PC-3 (cell line): ENCODE measurements around the gene PCCA. TPM values are rescaled to one million over a fixed set of nuclear protein-coding genes. Genes with fewer than 3 reads are reported as not detected.

Experiments
- ATAC-seq: fragments of 200-7000 bp; cut with Tn5 transposase; 2 replicates; pipeline ENCODE4 v1.9.1; 2020; ENCODE audit warnings: mild to moderate bottlenecking, moderate library complexity
- BruUV-seq: library from RNA; stranded (reverse); fragments of 400-500 nt; replicated peaks from 2 replicates; lab custom pipeline; 2021; lab: Mats Ljungman, UMichigan
- CTCF ChIA-PET: fragments of 300-600 bp; sonication (Branson Sonifier 250); formaldehyde crosslinking; loops from one replicate; lab custom pipeline; 2022; ENCODE audit warnings: antibody characterized with exemption; lab: Charles Lee
- POLR2A ChIA-PET: fragments of 300-600 bp; sonication (Branson Sonifier 250); formaldehyde crosslinking; loops from one replicate; lab custom pipeline; 2022; ENCODE audit warnings: antibody characterized with exemption; ENCODE audit not compliant: unreplicated experiment; lab: Charles Lee
- DNase-seq: peaks from one replicate; pipeline ENCODE4 v3.0.0-alpha.2; 2015
- H2AFZ ChIP-seq: fragments of 300-600 bp; sonication (generic); 2 replicates; pipeline ENCODE4 v1.6.0; 2016; ENCODE audit warnings: antibody characterized with exemption, low read length
- H3F3A ChIP-seq: fragments of 300-600 bp; sonication (generic); one replicate; pipeline ENCODE4 v1.6.0; 2017; ENCODE audit warnings: antibody characterized with exemption, low read length, control low read depth, mild to moderate bottlenecking; ENCODE audit not compliant: unreplicated experiment
- H3K27ac ChIP-seq: fragments of 300-600 bp; sonication (generic); 2 replicates; pipeline ENCODE4 v1.5.1; 2016; ENCODE audit warnings: mild to moderate bottlenecking, low read length
- H3K27me3 ChIP-seq: fragments of 300-600 bp; sonication (generic); 2 replicates; pipeline ENCODE4 v1.6.1; 2016; ENCODE audit warnings: low read length, mixed read lengths
- H3K36me3 ChIP-seq: fragments of 300-600 bp; sonication (generic); 2 replicates; pipeline ENCODE4 v1.6.1; 2016; ENCODE audit warnings: low read depth, mixed run types, low read length, mixed read lengths
- H3K4me1 ChIP-seq: fragments of 300-600 bp; sonication (generic); 2 replicates; pipeline ENCODE4 v1.5.1; 2016; ENCODE audit warnings: low read length; ENCODE audit not compliant: insufficient read depth
- H3K4me2 ChIP-seq: fragments of 300-600 bp; sonication (generic); 2 replicates; pipeline ENCODE4 v1.6.0; 2016; ENCODE audit warnings: low read length
- H3K4me3 ChIP-seq: fragments of 300-600 bp; sonication (generic); 2 replicates; pipeline ENCODE4 v1.5.1; 2016; ENCODE audit warnings: mild to moderate bottlenecking, low read length, mixed read lengths
- H3K79me2 ChIP-seq: fragments of 300-600 bp; sonication (generic); 2 replicates; pipeline ENCODE4 v1.6.1; 2017; ENCODE audit warnings: low read length, mixed read lengths
- H3K9ac ChIP-seq: fragments of 300-600 bp; sonication (generic); 2 replicates; pipeline ENCODE4 v1.6.0; 2016; ENCODE audit warnings: mild to moderate bottlenecking, low read length
- H3K9me2 ChIP-seq: fragments of 300-600 bp; sonication (generic); replicated peaks from 2 replicates; pipeline ENCODE4 v1.6.1; 2016; ENCODE audit warnings: mixed run types, low read length, mixed read lengths
- H3K9me3 ChIP-seq: fragments of 300-600 bp; sonication (generic); 2 replicates; pipeline ENCODE4 v1.6.1; 2016; ENCODE audit warnings: low read length, mixed read lengths
- H4K20me1 ChIP-seq: fragments of 300-600 bp; sonication (generic); 2 replicates; pipeline ENCODE4 v1.6.1; 2016; ENCODE audit warnings: low read length, mixed read lengths
- CTCF ChIP-seq: fragments of 300-600 bp; sonication (generic); conservative IDR thresholded peaks from 2 replicates; pipeline ENCODE4 v1.5.1; 2017; ENCODE audit warnings: antibody characterized with exemption, low read depth, mild to moderate bottlenecking, low read length
- EZH2 ChIP-seq: fragments of 300-600 bp; sonication (generic); IDR thresholded peaks from one replicate; pipeline ENCODE4 v1.6.1; 2017; ENCODE audit warnings: antibody characterized with exemption, mild to moderate bottlenecking, low read length; ENCODE audit not compliant: unreplicated experiment
- EZH2phosphoT487 ChIP-seq: fragments of 300-600 bp; sonication (generic); IDR thresholded peaks from 2 replicates; pipeline ENCODE4 v1.6.1; 2018; ENCODE audit warnings: mild to moderate bottlenecking, antibody characterized with exemption, low read length, borderline replicate concordance
- intact Hi-C: fragments of 100-400 bp; cut with micrococcal nuclease; formaldehyde crosslinking; loops from 2 replicates; pipeline ENCODE4 v1.9.0; 2023
- total RNA-seq: library from RNA; depleted of rRNA; stranded (reverse); fragments of >200 nt; gene quantifications from 2 replicates; pipeline ENCODE4 v1.2.3, GENCODE V29; 2014

PCCA gene
- total RNA-seq, 1 experiment from 2014 or later = 10.5 TPM

GRCh38 chr13:100100115-100100879 is 11.4 kb downstream of the PCCA start:
- ATAC-seq = no peak; the same call in 1 of the 2 replicates
- H3K27me3 ChIP-seq = no peaks in the 10 kb centered on the region
- TF ChIP-seq EZH2 (no peak), EZH2phosphoT487 (no peak)
- DNase-seq = peak; percentile 10
- 0 out of 2 replicates have a peak, but pooled peaks cover 6% of the 10 kb centered on the region for H3K79me2 ChIP-seq
- peaks cover 12% of the 10 kb centered on the region for H3K4me1 ChIP-seq
- no TSS peak for BruUV-seq
- CTCF ChIA-PET = no interaction called here
- no peaks in the 10 kb centered on the region for H3K9me3 ChIP-seq
- intact Hi-C loops = no loop called here
- H3F3A ChIP-seq = no peaks in the 10 kb centered on the region
- no peaks in the 10 kb centered on the region for H3K36me3 ChIP-seq
- H3K4me2 ChIP-seq = no peak overlapping the region
- no peak overlapping the region for H3K4me3 ChIP-seq
- H4K20me1 ChIP-seq = no peaks in the 10 kb centered on the region
- H2AFZ ChIP-seq = no peak overlapping the region
- no peaks in the 10 kb centered on the region for H3K9me2 ChIP-seq
- H3K27ac ChIP-seq = no peak overlapping the region
- H3K9ac ChIP-seq = no peak overlapping the region
- POLR2A ChIA-PET = no interaction called here

GRCh38 chr13:100102042-100102441 is 13.1 kb downstream of the PCCA start:
- Histone ChIP-seq H3K4me1 (peaks cover 12% of the 10 kb centered on the region), H3K4me2 (no peak overlapping the region), H3K27ac (no peak overlapping the region), H3K9me2 (no peaks in the 10 kb centered on the region), H4K20me1 (no peaks in the 10 kb centered on the region), H3F3A (no peaks in the 10 kb centered on the region), H3K9ac (no peak overlapping the region), H2AFZ (no peak overlapping the region), H3K4me3 (no peak overlapping the region), H3K36me3 (no peaks in the 10 kb centered on the region), H3K27me3 (no peaks in the 10 kb centered on the region), H3K9me3 (no peaks in the 10 kb centered on the region), H3K79me2 (0 out of 2 replicates have a peak, but pooled peaks cover 6% of the 10 kb centered on the region)
- TF ChIP-seq CTCF (no peak), EZH2 (no peak), EZH2phosphoT487 (no peak)
- POLR2A ChIA-PET = no interaction called here
- CTCF ChIA-PET = no interaction called here
- DNase-seq = no peak
- intact Hi-C loops = no loop called here
- ATAC-seq = no peak
- BruUV-seq = no TSS peak

GRCh38 chr13:100106005-100106404 is 17.1 kb downstream of the PCCA start:
- Histone ChIP-seq H3K4me1 (no peaks in the 10 kb centered on the region), H3F3A (no peaks in the 10 kb centered on the region), H3K9me3 (no peaks in the 10 kb centered on the region), H3K36me3 (no peaks in the 10 kb centered on the region), H4K20me1 (no peaks in the 10 kb centered on the region), H3K9ac (no peak overlapping the region), H3K4me2 (no peak overlapping the region), H2AFZ (no peak overlapping the region), H3K79me2 (0 out of 2 replicates have a peak, but pooled peaks cover 6% of the 10 kb centered on the region), H3K9me2 (no peaks in the 10 kb centered on the region), H3K4me3 (no peak overlapping the region), H3K27me3 (no peaks in the 10 kb centered on the region), H3K27ac (no peak overlapping the region)
- BruUV-seq = no TSS peak
- peak; percentile 27 for ATAC-seq
- ChIA-PET POLR2A (no interaction called here), CTCF (interaction anchor here (0.5 kb wide), 1 partner anchor 38 kb away, joined by 6 read pairs; no protein-coding TSS in a partner anchor)
- no peak for DNase-seq
- TF ChIP-seq CTCF (no peak), EZH2phosphoT487 (no peak), EZH2 (no peak)
- intact Hi-C loops = no loop called here
